Activated T-cell treated with anti-CD3 and anti-CD28 coated beads, Interleukin-2, amount 50 U/mL, for 24 hours (primary cell): Measurements from ENCODE around the gene PXYLP1.
"Not testable (repeated sequence)": the region's sequence is repeated elsewhere in the genome, so short reads cannot be mapped to it uniquely, and the experiment has no call there.

Source experiments
- DNase-seq: peaks from one replicate; pipeline ENCODE4 v3.0.0-alpha.2; 2020
- H3K27ac Mint-ChIP-seq: 2 replicates; pipeline ENCODE4 v1.8.0; 2020; ENCODE audit warnings: mild to moderate bottlenecking, mixed read lengths
- H3K27me3 Mint-ChIP-seq: 2 replicates; pipeline ENCODE4 v1.8.0; 2020; ENCODE audit warnings: mixed read lengths
- H3K36me3 Mint-ChIP-seq: 2 replicates; pipeline ENCODE4 v1.8.0; 2020; ENCODE audit warnings: low read depth, mixed read lengths
- H3K4me1 Mint-ChIP-seq: 2 replicates; pipeline ENCODE4 v1.8.0; 2020; ENCODE audit warnings: low read depth, mixed read lengths
- H3K4me3 Mint-ChIP-seq: 2 replicates; pipeline ENCODE4 v1.8.0; 2020; ENCODE audit warnings: mild to moderate bottlenecking, moderate library complexity, mixed read lengths
- H3K9me3 Mint-ChIP-seq: 2 replicates; pipeline ENCODE4 v1.8.0; 2020; ENCODE audit warnings: mixed read lengths

The PXYLP1 gene

GRCh38 chr3:141302364-141303141, 70.9 kb downstream of the PXYLP1 start:
- H3K4me3 Mint-ChIP-seq, result no peak overlapping the region

GRCh38 chr3:141303481-141304223, 72.0 kb downstream of the PXYLP1 start:
- H3K36me3 Mint-ChIP-seq, result no peaks in the 10 kb centered on the region
- no peak for DNase-seq
- no peaks in the 10 kb centered on the region for H3K27me3 Mint-ChIP-seq
- peaks cover 62% of the 10 kb centered on the region for H3K4me1 Mint-ChIP-seq
- no peak overlapping the region for H3K27ac Mint-ChIP-seq
- H3K4me3 Mint-ChIP-seq, result no peak overlapping the region
- H3K9me3 Mint-ChIP-seq, result no peaks in the 10 kb centered on the region

More at GRCh38 chr3:141302364-141303141, 70.9 kb downstream of the PXYLP1 start:
- H3K27me3 Mint-ChIP-seq, result no peaks in the 10 kb centered on the region
- H3K36me3 Mint-ChIP-seq, result no peaks in the 10 kb centered on the region
- peaks cover 51% of the 10 kb centered on the region for H3K4me1 Mint-ChIP-seq
- H3K27ac Mint-ChIP-seq, result peak overlapping the region; percentile 55
- H3K9me3 Mint-ChIP-seq, result no peaks in the 10 kb centered on the region
- no peak for DNase-seq

- H3K4me1 Mint-ChIP-seq, result peaks cover 64% of the 10 kb centered on the region
- H3K4me3 Mint-ChIP-seq, result no peak overlapping the region
- H3K27ac Mint-ChIP-seq, result peak overlapping the region; percentile 37
- H3K36me3 Mint-ChIP-seq, result peaks cover 2% of the 10 kb centered on the region
- H3K9me3 Mint-ChIP-seq, result no peaks in the 10 kb centered on the region
- no peaks in the 10 kb centered on the region for H3K27me3 Mint-ChIP-seq
- no peak for DNase-seq
Observed at GRCh38 chr3:141305436-141305835, 73.8 kb downstream of the PXYLP1 start.

- H3K27ac Mint-ChIP-seq, result peak overlapping the region; percentile 82
- peaks cover 8% of the 10 kb centered on the region for H3K36me3 Mint-ChIP-seq
- no peak overlapping the region for H3K4me3 Mint-ChIP-seq
- DNase-seq, result no peak
- H3K27me3 Mint-ChIP-seq, result no peaks in the 10 kb centered on the region
- peaks cover 64% of the 10 kb centered on the region for H3K4me1 Mint-ChIP-seq
- H3K9me3 Mint-ChIP-seq, result no peaks in the 10 kb centered on the region
Observed at GRCh38 chr3:141306276-141306675, 74.7 kb downstream of the PXYLP1 start.

DNA sequence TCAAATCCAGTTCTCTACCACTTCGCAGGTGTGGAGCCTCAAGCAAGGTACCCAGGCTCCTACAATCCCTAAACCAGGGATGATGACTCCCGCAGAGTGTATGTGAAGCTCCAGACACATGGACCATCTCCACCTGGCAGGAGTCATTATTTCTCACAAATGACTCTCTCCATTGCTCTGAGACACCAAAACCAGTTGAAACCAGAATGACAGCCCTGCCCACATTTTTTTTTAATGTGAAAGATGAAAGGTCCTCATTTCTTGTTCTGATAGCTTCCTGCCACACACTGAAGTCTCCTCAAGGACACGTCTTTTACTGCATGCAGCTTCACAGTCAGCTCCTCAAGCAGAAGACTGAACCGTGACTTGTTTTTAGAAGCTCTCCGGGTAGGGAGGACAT, 75.3 kb downstream of the PXYLP1 start:
- Mint-ChIP-seq H3K4me3 (peak overlapping the region; percentile 51), H3K36me3 (peaks cover 12% of the 10 kb centered on the region), H3K27ac (peak overlapping the region; percentile 82), H3K27me3 (no peaks in the 10 kb centered on the region), H3K9me3 (no peaks in the 10 kb centered on the region), H3K4me1 (peaks cover 66% of the 10 kb centered on the region)
- peak; percentile 61 for DNase-seq

DNA sequence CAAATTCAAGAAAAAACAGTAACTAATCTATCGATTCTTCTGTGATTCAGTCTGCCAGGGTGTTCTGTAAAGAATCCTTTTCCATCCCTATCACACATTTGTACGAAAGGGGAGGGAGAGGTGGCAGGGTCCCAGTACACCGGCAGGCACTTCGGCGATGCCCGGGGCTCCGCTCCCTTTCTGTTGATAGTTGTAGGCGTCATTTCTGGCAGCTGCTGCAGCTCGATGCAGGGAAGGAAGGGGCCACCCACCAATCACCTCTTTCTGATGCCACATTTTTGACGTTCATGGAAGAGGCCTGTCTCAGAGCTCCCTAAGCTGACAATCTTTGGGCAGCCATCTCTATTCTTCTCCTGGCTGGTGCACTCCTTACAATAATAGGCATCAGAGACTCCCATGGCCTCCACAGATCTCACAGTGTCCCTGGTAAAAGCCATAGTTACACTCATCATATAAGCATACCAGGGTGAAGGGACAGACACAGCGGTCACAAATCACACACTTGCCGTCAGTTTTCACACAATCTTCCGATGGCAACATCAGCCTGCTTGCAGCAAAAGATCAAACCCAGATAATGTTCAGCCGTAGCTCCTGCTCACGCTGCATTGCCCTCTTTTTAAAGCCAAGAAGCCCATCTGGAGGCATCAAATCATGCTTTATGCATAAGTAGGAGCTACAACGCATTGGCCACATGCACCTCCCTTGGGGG, 75.9 kb downstream of the PXYLP1 start:
- H3K4me1 Mint-ChIP-seq, result peaks cover 70% of the 10 kb centered on the region
- DNase-seq, result peak; percentile 61
- H3K27me3 Mint-ChIP-seq, result no peaks in the 10 kb centered on the region
- H3K27ac Mint-ChIP-seq, result peak overlapping the region; percentile 82
- no peaks in the 10 kb centered on the region for H3K9me3 Mint-ChIP-seq
- peaks cover 14% of the 10 kb centered on the region for H3K36me3 Mint-ChIP-seq
- peak overlapping the region; percentile 51 for H3K4me3 Mint-ChIP-seq

- no peak for DNase-seq
- peaks cover 14% of the 10 kb centered on the region for H3K36me3 Mint-ChIP-seq
- no peaks in the 10 kb centered on the region for H3K9me3 Mint-ChIP-seq
- peak overlapping the region; percentile 82 for H3K27ac Mint-ChIP-seq
- no peaks in the 10 kb centered on the region for H3K27me3 Mint-ChIP-seq
- H3K4me3 Mint-ChIP-seq, result no peak overlapping the region
- peaks cover 69% of the 10 kb centered on the region for H3K4me1 Mint-ChIP-seq
Observed at GRCh38 chr3:141308588-141309218, 77.1 kb downstream of the PXYLP1 start.

- DNase-seq, result no peak
- H3K4me3 Mint-ChIP-seq, result peak overlapping the region; percentile 100
- no peaks in the 10 kb centered on the region for H3K27me3 Mint-ChIP-seq
- H3K9me3 Mint-ChIP-seq, result no peaks in the 10 kb centered on the region
- peaks cover 61% of the 10 kb centered on the region for H3K4me1 Mint-ChIP-seq
- peaks cover 14% of the 10 kb centered on the region for H3K36me3 Mint-ChIP-seq
- peak overlapping the region; percentile 100 for H3K27ac Mint-ChIP-seq
Observed at GRCh38 chr3:141311170-141311495, 79.5 kb downstream of the PXYLP1 start.

- Mint-ChIP-seq H3K27me3 (no peaks in the 10 kb centered on the region), H3K36me3 (peaks cover 14% of the 10 kb centered on the region), H3K9me3 (no peaks in the 10 kb centered on the region), H3K4me3 (peak overlapping the region; percentile 100), H3K4me1 (peaks cover 55% of the 10 kb centered on the region), H3K27ac (peak overlapping the region; percentile 100)
- DNase-seq, result peak; percentile 98
Observed at GRCh38 chr3:141311496-141312353, 80.1 kb downstream of the PXYLP1 start.

- peaks cover 47% of the 10 kb centered on the region for H3K4me1 Mint-ChIP-seq
Observed at GRCh38 chr3:141312354-141313092, 80.9 kb downstream of the PXYLP1 start.

DNA sequence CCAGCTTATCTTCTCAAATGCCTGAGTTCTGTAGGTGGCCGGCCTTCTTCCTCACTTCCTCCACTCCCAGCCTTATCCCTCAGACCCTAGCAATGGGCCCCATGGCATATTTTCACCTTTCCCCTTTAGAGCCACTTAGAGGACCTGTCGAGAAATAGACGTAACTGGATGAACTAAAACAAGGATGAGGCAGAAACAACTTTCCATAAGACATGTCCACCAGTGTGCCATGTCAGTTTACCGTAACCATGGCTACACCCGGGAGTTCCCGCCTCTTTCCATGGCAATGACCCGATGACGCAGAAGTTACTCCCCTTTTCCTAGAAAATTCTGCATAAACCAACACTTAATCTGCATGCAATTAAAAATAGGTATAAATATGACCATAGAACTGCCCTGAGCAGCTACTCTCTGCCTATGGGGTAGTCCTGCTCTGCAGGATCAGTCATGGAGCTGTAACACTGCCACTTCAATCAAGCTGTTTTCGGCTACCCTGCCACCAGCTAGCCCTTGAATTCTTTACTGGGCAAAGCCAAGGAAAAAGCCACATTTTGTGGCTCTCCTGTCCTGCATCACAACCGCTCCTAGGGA, 81.6 kb downstream of the PXYLP1 start:
- Mint-ChIP-seq H3K27me3 (no peaks in the 10 kb centered on the region), H3K27ac (peak overlapping the region; percentile 18), H3K4me3 (no peak overlapping the region), H3K36me3 (peaks cover 18% of the 10 kb centered on the region), H3K4me1 (peaks cover 41% of the 10 kb centered on the region), H3K9me3 (peaks cover 1% of the 10 kb centered on the region)
- DNase-seq, result no peak

More at GRCh38 chr3:141312354-141313092, 80.9 kb downstream of the PXYLP1 start:
- Mint-ChIP-seq H3K9me3 (no peaks in the 10 kb centered on the region), H3K27me3 (no peaks in the 10 kb centered on the region), H3K4me3 (peak overlapping the region; percentile 100), H3K36me3 (peaks cover 14% of the 10 kb centered on the region), H3K27ac (peak overlapping the region; percentile 100)
- DNase-seq, result no peak

DNA sequence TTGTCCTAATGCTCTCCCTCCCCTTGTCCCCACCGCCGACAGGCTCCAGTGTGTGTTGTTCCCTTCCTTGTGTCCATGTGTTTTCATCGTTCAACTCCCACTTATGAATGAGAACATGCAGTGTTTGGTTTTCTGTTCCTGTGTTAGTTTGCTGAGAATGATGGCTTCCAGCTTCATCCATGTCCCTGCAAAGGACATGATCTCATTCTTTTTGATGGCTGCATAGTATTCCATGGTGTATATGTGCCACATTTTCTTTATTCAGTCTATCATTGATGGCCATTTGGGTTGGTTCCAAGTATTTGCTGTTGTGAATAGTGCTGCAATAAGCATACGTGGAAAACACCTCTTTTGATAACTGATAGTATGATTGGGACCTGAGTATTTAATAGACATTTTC, 82.8 kb downstream of the PXYLP1 start:
- not testable (repeated sequence) for DNase-seq, H3K4me3 Mint-ChIP-seq, H3K27me3 Mint-ChIP-seq, H3K27ac Mint-ChIP-seq, H3K9me3 Mint-ChIP-seq
- peaks cover 19% of the 10 kb centered on the region for H3K36me3 Mint-ChIP-seq
- H3K4me1 Mint-ChIP-seq, result peaks cover 31% of the 10 kb centered on the region

DNA sequence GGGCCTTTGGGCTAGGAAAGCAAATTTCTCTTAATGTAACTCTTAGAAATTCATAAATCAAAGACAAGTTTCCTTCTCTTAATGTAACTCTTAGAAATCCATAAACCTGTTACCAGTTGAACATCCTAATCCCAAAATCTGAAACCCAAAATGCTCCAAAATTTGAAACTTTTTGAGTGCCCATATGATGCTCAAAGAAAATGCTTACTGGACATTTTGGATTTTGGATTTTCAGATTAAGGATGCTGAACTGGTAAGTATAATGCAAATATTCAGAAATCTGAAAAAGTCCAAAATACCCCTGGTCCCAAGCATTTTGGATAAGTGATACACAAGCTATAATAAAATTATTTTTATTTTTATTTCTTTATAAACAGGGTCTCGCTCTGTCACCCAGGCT, 85.2 kb downstream of the PXYLP1 start:
- no peak for DNase-seq
- peaks cover 9% of the 10 kb centered on the region for H3K36me3 Mint-ChIP-seq
- peaks cover 33% of the 10 kb centered on the region for H3K4me1 Mint-ChIP-seq
- no peaks in the 10 kb centered on the region for H3K27me3 Mint-ChIP-seq
- peaks cover 15% of the 10 kb centered on the region for H3K9me3 Mint-ChIP-seq
- no peak overlapping the region for H3K4me3 Mint-ChIP-seq
- H3K27ac Mint-ChIP-seq, result no peak overlapping the region
